Body of pancreas (tissue), 4 donors: ENCODE results near the gene ICAM5.

Experiments
- CTCF ChIP-seq, 7 experiments: fragments of 450-650 bp in 4 of 7; fragments of 200-600 bp in 3 of 7; sonication (generic) in 3 of 7; IDR thresholded peaks; one replicate each; pipeline ENCODE4 v1.5.1; 2016 to 2019; ENCODE audit warnings: antibody characterized with exemption in 7 of 7
- POLR2A ChIP-seq, 3 donors: fragments of 450-650 bp; IDR thresholded peaks; one replicate each; pipeline ENCODE4 v1.6.1; 2016; ENCODE audit warnings: antibody characterized with exemption in 3 of 3, mild to moderate bottlenecking in 2 of 3

- TF ChIP-seq POLR2A (IDR thresholded peaks at IDR 0.05): peak in 2 of 3 donors; percentile 37 to 44
- peak in 1 of 7 experiments; percentile 6 for TF ChIP-seq CTCF (IDR thresholded peaks at IDR 0.05)
Observed at GRCh38 chr19:10315335-10316214, 25.8 kb downstream of the ICAM5 start, which contains the start of gene FDX2.
